PC-9 (cell line): ENCODE results near the gene OR9A4. TPM values are rescaled to one million over a fixed set of nuclear protein-coding genes. Genes with fewer than 3 reads are reported as not detected.

ENCODE experiments used
- BruUV-seq: library from RNA; stranded (reverse); fragments of 400-500 nt; replicated peaks from 2 replicates; lab custom pipeline; 2021; lab: Mats Ljungman, UMichigan
- CTCF ChIA-PET: fragments of 300-600 bp; sonication (Branson Sonifier 250); formaldehyde crosslinking; loops from one replicate; lab custom pipeline; 2022; ENCODE audit warnings: antibody characterized with exemption; lab: Charles Lee
- POLR2A ChIA-PET: fragments of 300-600 bp; sonication (Branson Sonifier 250); formaldehyde crosslinking; loops from one replicate; lab custom pipeline; 2022; ENCODE audit warnings: antibody characterized with exemption; ENCODE audit not compliant: unreplicated experiment; lab: Charles Lee
- DNase-seq, 2 experiments: peaks; one replicate each; pipeline versions ENCODE4 v3.0.0 to v3.0.0-alpha.2; 2015 to 2022; ENCODE audit warnings: mixed read lengths in 1 of 2
- H2AFZ ChIP-seq: fragments of 200-600 bp; sonication (generic); 2 replicates; pipeline ENCODE4 v1.8.1; 2017; ENCODE audit warnings: antibody characterized with exemption
- H3F3A ChIP-seq: fragments of 200-600 bp; sonication (generic); 2 replicates; pipeline ENCODE4 v1.8.1; 2017; ENCODE audit warnings: antibody characterized with exemption, mild to moderate bottlenecking, low read depth; ENCODE audit not compliant: insufficient read depth
- H3K27ac ChIP-seq: fragments of 200-600 bp; sonication (generic); 2 replicates; pipeline ENCODE4 v1.6.1; 2016; ENCODE audit warnings: mixed run types
- H3K27me3 ChIP-seq: fragments of 200-600 bp; sonication (generic); 2 replicates; pipeline ENCODE4 v1.6.1; 2016; ENCODE audit warnings: low read depth, mixed run types; ENCODE audit not compliant: insufficient read depth
- H3K36me3 ChIP-seq: fragments of 200-600 bp; sonication (generic); 2 replicates; pipeline ENCODE4 v1.6.1; 2016; ENCODE audit warnings: low read depth, mixed run types
- H3K4me1 ChIP-seq: fragments of 200-600 bp; sonication (generic); replicated peaks from 2 replicates; pipeline ENCODE4 v1.6.1; 2016; ENCODE audit warnings: mixed run types; ENCODE audit not compliant: insufficient read depth
- H3K4me2 ChIP-seq: fragments of 200-600 bp; sonication (generic); 2 replicates; pipeline ENCODE4 v1.6.1; 2017; ENCODE audit warnings: mixed run types
- H3K4me3 ChIP-seq: fragments of 200-600 bp; sonication (generic); 2 replicates; pipeline ENCODE4 v1.6.1; 2016; ENCODE audit warnings: mixed run types
- H3K79me2 ChIP-seq: fragments of 200-600 bp; sonication (generic); 2 replicates; pipeline ENCODE4 v1.6.1; 2017; ENCODE audit warnings: low read depth, mixed run types
- H3K9me2 ChIP-seq: fragments of 200-600 bp; sonication (generic); 2 replicates; pipeline ENCODE4 v1.8.1; 2017; ENCODE audit warnings: mild to moderate bottlenecking; ENCODE audit not compliant: insufficient read depth
- H3K9me3 ChIP-seq: fragments of 200-600 bp; sonication (generic); 2 replicates; pipeline ENCODE4 v1.8.1; 2016; ENCODE audit warnings: low read depth; ENCODE audit not compliant: insufficient read depth
- H4K20me1 ChIP-seq: fragments of 200-600 bp; sonication (generic); 2 replicates; pipeline ENCODE4 v1.8.1; 2017; ENCODE audit not compliant: insufficient read depth
- CTCF ChIP-seq: fragments of 200-600 bp; sonication (generic); conservative IDR thresholded peaks from 2 replicates; pipeline ENCODE4 v1.6.1; 2017; ENCODE audit warnings: mixed run types, antibody characterized with exemption, mild to moderate bottlenecking, moderate library complexity
- EZH2 ChIP-seq: fragments of 200-600 bp; sonication (generic); IDR thresholded peaks from 2 replicates; pipeline ENCODE4 v1.8.0; 2017; ENCODE audit warnings: antibody characterized with exemption, low read depth
- intact Hi-C: fragments of 100-400 bp; cut with micrococcal nuclease; formaldehyde crosslinking; loops from one replicate; pipeline ENCODE4 v1.10.0; 2022; ENCODE audit not compliant: unreplicated experiment
- total RNA-seq: library from RNA; stranded (reverse); gene quantifications from 2 replicates; pipeline ENCODE4 v1.2.3, GENCODE V29; 2021

Gene OR9A4
- total RNA-seq, 1 experiment from 2014 or later: not detected

- Histone ChIP-seq H3K27me3 (no peaks in the 10 kb centered on the region), H3K4me3 (no peak overlapping the region), H4K20me1 (no peaks in the 10 kb centered on the region), H3K4me2 (no peak overlapping the region), H3K9me3 (no peaks in the 10 kb centered on the region), H3K36me3 (no peaks in the 10 kb centered on the region), H3K4me1 (no peaks in the 10 kb centered on the region), H2AFZ (no peak overlapping the region), H3K9me2 (no peaks in the 10 kb centered on the region), H3F3A (no peaks in the 10 kb centered on the region), H3K27ac (no peak overlapping the region), H3K79me2 (no peaks in the 10 kb centered on the region)
- no peak for TF ChIP-seq CTCF
- no peak for TF ChIP-seq EZH2
- DNase-seq: no peak
- POLR2A ChIA-PET: no interaction called here
- intact Hi-C loops: no loop called here
- CTCF ChIA-PET: no interaction called here
- BruUV-seq: no TSS peak
These were observed 38.1 kb downstream of the OR9A4 start for GRCh38 chr7:141954334-141954733.

- intact Hi-C loops: no loop called here
- H3K9me3 ChIP-seq: no peaks in the 10 kb centered on the region
- no TSS peak for BruUV-seq
These were observed 39.9 kb downstream of the OR9A4 start for GRCh38 chr7:141956084-141956483.

GRCh38 chr7:141960687-141961422 is 44.7 kb downstream of the OR9A4 start:
- no TSS peak for BruUV-seq
- POLR2A ChIA-PET: no interaction called here

More at GRCh38 chr7:141956084-141956483, 39.9 kb downstream of the OR9A4 start:
- no peaks in the 10 kb centered on the region for H3K9me2 ChIP-seq
- H3F3A ChIP-seq: no peaks in the 10 kb centered on the region
- H3K4me2 ChIP-seq: no peak overlapping the region
- ChIA-PET POLR2A (no interaction called here), CTCF (no interaction called here)
- DNase-seq: no peak
- no peaks in the 10 kb centered on the region for H3K36me3 ChIP-seq
- no peak overlapping the region for H2AFZ ChIP-seq
- no peak for TF ChIP-seq CTCF
- TF ChIP-seq EZH2: no peak
- no peaks in the 10 kb centered on the region for H3K27me3 ChIP-seq
- H3K4me1 ChIP-seq: no peaks in the 10 kb centered on the region
- H3K79me2 ChIP-seq: no peaks in the 10 kb centered on the region
- no peaks in the 10 kb centered on the region for H4K20me1 ChIP-seq
- H3K27ac ChIP-seq: no peak overlapping the region
- H3K4me3 ChIP-seq: no peak overlapping the region

More at GRCh38 chr7:141960687-141961422, 44.7 kb downstream of the OR9A4 start:
- intact Hi-C loops: no loop called here
- CTCF ChIA-PET: no interaction called here
- H3K4me3 ChIP-seq: no peak overlapping the region
- DNase-seq: no peak
- H3K4me1 ChIP-seq: no peaks in the 10 kb centered on the region
- H3K36me3 ChIP-seq: no peaks in the 10 kb centered on the region
- H3K27me3 ChIP-seq: no peaks in the 10 kb centered on the region
- no peaks in the 10 kb centered on the region for H3F3A ChIP-seq
- no peak overlapping the region for H3K27ac ChIP-seq
- TF ChIP-seq CTCF (no peak), EZH2 (no peak)
- no peak overlapping the region for H3K4me2 ChIP-seq
- no peaks in the 10 kb centered on the region for H3K9me3 ChIP-seq
- H2AFZ ChIP-seq: no peak overlapping the region
- H3K79me2 ChIP-seq: no peaks in the 10 kb centered on the region
- H4K20me1 ChIP-seq: no peaks in the 10 kb centered on the region
- no peaks in the 10 kb centered on the region for H3K9me2 ChIP-seq

Other genes starting within 250 kb of the OR9A4 start
- 49.4 and 55.6 TPM in 2 replicates for gene DENND11, start 214.2 kb upstream of the OR9A4 start, total RNA-seq
- gene WEE2, start 208.0 kb upstream of the OR9A4 start, total RNA-seq: not detected in 2 replicates
- 150 and 193 TPM in 2 replicates for gene SSBP1, start 178.0 kb upstream of the OR9A4 start, total RNA-seq
- gene TAS2R3, start 152.3 kb upstream of the OR9A4 start, total RNA-seq: 2.0 and 2.3 TPM in 2 replicates
- gene TAS2R4, start 139.7 kb upstream of the OR9A4 start, total RNA-seq: 0.65 and 1.4 TPM in 2 replicates
- 1.1 and 2.1 TPM in 2 replicates for gene TAS2R5, start 126.2 kb upstream of the OR9A4 start, total RNA-seq
- not detected in 2 replicates for gene PRSS37, start 74.9 kb upstream of the OR9A4 start, total RNA-seq
- gene CLEC5A, start 30.6 kb downstream of the OR9A4 start, total RNA-seq: not detected in 2 replicates
- not detected in 2 replicates for gene TAS2R38, start 57.4 kb downstream of the OR9A4 start, total RNA-seq
- gene MGAM, start 79.5 kb downstream of the OR9A4 start, total RNA-seq: 0.48 and 0.83 TPM in 2 replicates
- not detected in 2 replicates for gene MGAM2, start 195.3 kb downstream of the OR9A4 start, total RNA-seq